WERI-Rb-1 (cell line): ENCODE data around the gene CCDC85C.

Source experiments
- DNase-seq: peaks from one replicate; pipeline ENCODE4 v3.0.0-alpha.2; 2020
- H3K27ac ChIP-seq: fragments of 250-450 bp; sonication (Bioruptor Pico); 2 replicates; pipeline ENCODE4 v1.5.1; 2020; ENCODE audit warnings: mild to moderate bottlenecking, moderate library complexity
- H3K27me3 ChIP-seq: fragments of 250-450 bp; sonication (Bioruptor Pico); 2 replicates; pipeline ENCODE4 v1.5.1; 2021; ENCODE audit warnings: mild to moderate bottlenecking, low read depth, moderate library complexity; ENCODE audit not compliant: insufficient read depth, severe bottlenecking
- H3K36me3 ChIP-seq: fragments of 250-450 bp; sonication (Bioruptor Pico); 2 replicates; pipeline ENCODE4 v1.5.1; 2020; ENCODE audit warnings: mild to moderate bottlenecking, moderate library complexity
- H3K4me3 ChIP-seq: 2 replicates; pipeline ENCODE4 v1.5.1; 2011; ENCODE audit warnings: low read depth, mild to moderate bottlenecking, control low read depth, low read length
- H3K9me3 ChIP-seq: fragments of 250-450 bp; sonication (Bioruptor Pico); 2 replicates; pipeline ENCODE4 v1.5.1; 2021; ENCODE audit warnings: mild to moderate bottlenecking, moderate library complexity; ENCODE audit not compliant: severe bottlenecking
- CTCF ChIP-seq: IDR thresholded peaks from 2 replicates; pipeline ENCODE4 v1.5.1; 2011; ENCODE audit warnings: low read depth, mild to moderate bottlenecking, control low read depth, inconsistent platforms, low read length

The CCDC85C gene

GRCh38 chr14:99575043-99576023 lies 28.7 kb downstream of the CCDC85C start:
- peak; percentile 62 for TF ChIP-seq CTCF
- H3K9me3 ChIP-seq: no peaks in the 10 kb centered on the region
- peak; percentile 71 for DNase-seq
- peaks cover 25% of the 10 kb centered on the region for H3K36me3 ChIP-seq
- no peaks in the 10 kb centered on the region for H3K27me3 ChIP-seq
- H3K27ac ChIP-seq: peak overlapping the region; percentile 96
- no peak overlapping the region for H3K4me3 ChIP-seq

- peak overlapping the region; percentile 96 for H3K27ac ChIP-seq
Measured at GRCh38 chr14:99574099-99574880, 29.7 kb downstream of the CCDC85C start.

GRCh38 chr14:99573436-99574098 lies 30.4 kb downstream of the CCDC85C start:
- no peak for DNase-seq
- Histone ChIP-seq H3K9me3 (no peaks in the 10 kb centered on the region), H3K36me3 (peaks cover 23% of the 10 kb centered on the region), H3K4me3 (peak overlapping the region; percentile 23; the same call in 1 of the 2 replicates), H3K27me3 (no peaks in the 10 kb centered on the region), H3K27ac (peak overlapping the region; percentile 96)
- no peak for TF ChIP-seq CTCF

More at GRCh38 chr14:99574099-99574880, 29.7 kb downstream of the CCDC85C start:
- H3K36me3 ChIP-seq: peaks cover 28% of the 10 kb centered on the region
- DNase-seq: no peak
- no peak for TF ChIP-seq CTCF
- no peaks in the 10 kb centered on the region for H3K9me3 ChIP-seq
- H3K4me3 ChIP-seq: no peak overlapping the region
- no peaks in the 10 kb centered on the region for H3K27me3 ChIP-seq

GRCh38 chr14:99573000-99573330 lies 31.0 kb downstream of the CCDC85C start:
- H3K9me3 ChIP-seq: no peaks in the 10 kb centered on the region
- TF ChIP-seq CTCF: no peak
- H3K4me3 ChIP-seq: peak overlapping the region; percentile 23
- H3K27me3 ChIP-seq: no peaks in the 10 kb centered on the region
- peaks cover 20% of the 10 kb centered on the region for H3K36me3 ChIP-seq
- DNase-seq: no peak
- peak overlapping the region; percentile 96 for H3K27ac ChIP-seq

- H3K27ac ChIP-seq: peak overlapping the region; percentile 96
- peak overlapping the region; percentile 23 for H3K4me3 ChIP-seq
- H3K36me3 ChIP-seq: peaks cover 20% of the 10 kb centered on the region
- H3K27me3 ChIP-seq: no peaks in the 10 kb centered on the region
- no peak for TF ChIP-seq CTCF
- H3K9me3 ChIP-seq: no peaks in the 10 kb centered on the region
- DNase-seq: peak; percentile 97
Measured at GRCh38 chr14:99572173-99572999, 31.6 kb downstream of the CCDC85C start.
